ENCODE data around the gene NID2.

DNA sequence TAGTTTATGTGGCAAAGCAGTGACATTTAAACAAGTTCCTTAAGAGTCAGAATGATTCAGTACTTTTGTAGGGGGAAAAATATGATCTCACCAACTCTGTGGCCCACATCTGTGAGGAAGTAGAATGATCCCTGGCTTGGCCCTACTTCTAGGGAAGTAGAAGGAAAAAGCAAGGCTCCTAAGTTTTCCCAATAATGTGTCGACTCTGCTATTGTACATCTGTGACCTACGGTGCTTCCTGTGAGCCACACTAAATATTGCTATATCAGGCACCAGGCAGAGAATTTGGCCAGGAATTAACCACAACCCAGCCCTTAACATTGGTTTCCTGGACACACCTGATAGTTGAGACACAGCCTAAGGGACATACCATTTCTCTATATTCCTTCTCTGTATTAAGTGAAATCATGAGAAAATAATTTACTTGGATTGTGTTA is 9.3 kb upstream of the NID2 start:
- TF ChIP-seq, protein P1, sequence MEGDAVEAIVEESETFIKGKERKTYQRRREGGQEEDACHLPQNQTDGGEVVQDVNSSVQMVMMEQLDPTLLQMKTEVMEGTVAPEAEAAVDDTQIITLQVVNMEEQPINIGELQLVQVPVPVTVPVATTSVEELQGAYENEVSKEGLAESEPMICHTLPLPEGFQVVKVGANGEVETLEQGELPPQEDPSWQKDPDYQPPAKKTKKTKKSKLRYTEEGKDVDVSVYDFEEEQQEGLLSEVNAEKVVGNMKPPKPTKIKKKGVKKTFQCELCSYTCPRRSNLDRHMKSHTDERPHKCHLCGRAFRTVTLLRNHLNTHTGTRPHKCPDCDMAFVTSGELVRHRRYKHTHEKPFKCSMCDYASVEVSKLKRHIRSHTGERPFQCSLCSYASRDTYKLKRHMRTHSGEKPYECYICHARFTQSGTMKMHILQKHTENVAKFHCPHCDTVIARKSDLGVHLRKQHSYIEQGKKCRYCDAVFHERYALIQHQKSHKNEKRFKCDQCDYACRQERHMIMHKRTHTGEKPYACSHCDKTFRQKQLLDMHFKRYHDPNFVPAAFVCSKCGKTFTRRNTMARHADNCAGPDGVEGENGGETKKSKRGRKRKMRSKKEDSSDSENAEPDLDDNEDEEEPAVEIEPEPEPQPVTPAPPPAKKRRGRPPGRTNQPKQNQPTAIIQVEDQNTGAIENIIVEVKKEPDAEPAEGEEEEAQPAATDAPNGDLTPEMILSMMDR (conservative IDR thresholded peaks at IDR 0.05; ENCODE audit: low read depth, low read length) = no peak
- TF ChIP-seq EZH2 (IDR thresholded peaks at IDR 0.05; ENCODE audit: borderline replicate concordance, low read depth, low read length, poor library complexity, severe bottlenecking) = no peak

All from A673 (cell line).